Neural cell (in vitro differentiated cells): ENCODE data around the gene SLC43A1. TPM values are rescaled to one million over a fixed set of nuclear protein-coding genes. Genes with fewer than 3 reads are reported as not detected.

Experiments
- H2AFZ ChIP-seq: fragments of 200-600, 300-800 bp; sonication (generic), shearing (Covaris generic); 2 replicates; pipeline ENCODE4 v1.6.0; 2014; ENCODE audit warnings: low read depth, mild to moderate bottlenecking, antibody characterized with exemption, low read length, moderate library complexity
- H3F3A ChIP-seq: fragments of 200-600 bp; shearing (Covaris generic); 2 replicates; pipeline ENCODE4 v1.6.1; 2016; ENCODE audit warnings: mild to moderate bottlenecking, moderate library complexity, mixed read lengths, antibody characterized with exemption, low read length; ENCODE audit not compliant: insufficient read depth, poor library complexity, severe bottlenecking
- H3K27ac ChIP-seq: fragments of 200-600, 300-800 bp; sonication (generic), shearing (Covaris generic); 2 replicates; pipeline ENCODE4 v1.5.1; 2014; ENCODE audit warnings: mild to moderate bottlenecking, low read length, moderate library complexity
- H3K27me3 ChIP-seq: fragments of 300-800, 200-600 bp; sonication (generic), shearing (Covaris generic); 2 replicates; pipeline ENCODE4 v1.6.0; 2014; ENCODE audit warnings: mild to moderate bottlenecking, low read depth, low read length, moderate library complexity; ENCODE audit not compliant: insufficient read depth
- H3K36me3 ChIP-seq: fragments of 300-800, 200-600 bp; sonication (generic), shearing (Covaris generic); 2 replicates; pipeline ENCODE4 v1.5.1; 2014; ENCODE audit warnings: mild to moderate bottlenecking, antibody characterized with exemption, low read length, moderate library complexity; ENCODE audit not compliant: insufficient read depth
- H3K4me2 ChIP-seq: fragments of 300-800, 200-600 bp; sonication (generic), shearing (Covaris generic); 2 replicates; pipeline ENCODE4 v1.6.0; 2014; ENCODE audit warnings: mild to moderate bottlenecking, low read length
- H3K4me3 ChIP-seq: fragments of 300-800, 200-600 bp; sonication (generic), shearing (Covaris generic); 2 replicates; pipeline ENCODE4 v1.5.1; 2014; ENCODE audit warnings: mild to moderate bottlenecking, low read length, moderate library complexity
- H3K79me2 ChIP-seq: fragments of 200-600 bp; shearing (Covaris generic); replicated peaks from 2 replicates; pipeline ENCODE4 v1.6.0; 2014; ENCODE audit warnings: mild to moderate bottlenecking, low read length, moderate library complexity; ENCODE audit not compliant: insufficient read depth
- H3K9ac ChIP-seq: fragments of 300-800, 200-600 bp; sonication (generic), shearing (Covaris generic); 2 replicates; pipeline ENCODE4 v1.6.1; 2016; ENCODE audit warnings: mild to moderate bottlenecking, low read length, mixed read lengths
- H3K9me2 ChIP-seq: fragments of 200-600 bp; shearing (Covaris generic); 2 replicates; pipeline ENCODE4 v1.6.1; 2016; ENCODE audit warnings: mild to moderate bottlenecking, low read length, mixed read lengths; ENCODE audit not compliant: insufficient read depth
- H3K9me3 ChIP-seq: fragments of 200-600, 300-800 bp; sonication (generic), shearing (Covaris generic); 2 replicates; pipeline ENCODE4 v1.6.1; 2016; ENCODE audit warnings: mild to moderate bottlenecking, mixed run types, low read length, moderate library complexity, mixed read lengths
- H4K20me1 ChIP-seq: fragments of 200-600 bp; shearing (Covaris generic); 2 replicates; pipeline ENCODE4 v1.6.1; 2016; ENCODE audit warnings: mild to moderate bottlenecking, mixed run types; ENCODE audit not compliant: insufficient read depth
- CTCF ChIP-seq: fragments of 450-650 bp; IDR thresholded peaks from 2 replicates; pipeline ENCODE4 v1.5.1; 2014; ENCODE audit warnings: antibody characterized with exemption, mild to moderate bottlenecking, moderate library complexity; ENCODE audit not compliant: poor library complexity, severe bottlenecking
- EP300 ChIP-seq: fragments of 450-650 bp; conservative IDR thresholded peaks from 2 replicates; pipeline ENCODE4 v1.6.1; 2014; ENCODE audit warnings: antibody characterized with exemption, mild to moderate bottlenecking, moderate library complexity; ENCODE audit not compliant: poor library complexity, severe bottlenecking
- EZH2 ChIP-seq: fragments of 200-600, 300-800 bp; shearing (Covaris generic), sonication (generic); IDR thresholded peaks from 2 replicates; pipeline ENCODE4 v1.6.1; 2014; ENCODE audit warnings: antibody characterized with exemption, low read length, borderline replicate concordance, mild to moderate bottlenecking; ENCODE audit not compliant: insufficient read depth, poor library complexity, severe bottlenecking
- MXI1 ChIP-seq: fragments of 450-650 bp; conservative IDR thresholded peaks from 2 replicates; pipeline ENCODE4 v1.6.1; 2014; ENCODE audit warnings: antibody characterized with exemption, mild to moderate bottlenecking; ENCODE audit not compliant: poor library complexity, severe bottlenecking
- POLR2AphosphoS5 ChIP-seq: IDR thresholded peaks from 2 replicates; pipeline ENCODE4 v1.6.1; 2012
- RAD21 ChIP-seq: fragments of 450-650 bp; conservative IDR thresholded peaks from 2 replicates; pipeline ENCODE4 v1.6.1; 2014; ENCODE audit warnings: antibody characterized with exemption, mild to moderate bottlenecking, moderate library complexity
- REST ChIP-seq: IDR thresholded peaks from 2 replicates; pipeline ENCODE4 v1.6.1; 2012; ENCODE audit warnings: borderline replicate concordance
- SMC3 ChIP-seq: fragments of 450-650 bp; conservative IDR thresholded peaks from 2 replicates; pipeline ENCODE4 v1.6.1; 2014; ENCODE audit warnings: antibody characterized with exemption, mild to moderate bottlenecking, moderate library complexity; ENCODE audit not compliant: poor library complexity
- TAF1 ChIP-seq: IDR thresholded peaks from 2 replicates; pipeline ENCODE4 v1.6.1; 2012; ENCODE audit warnings: low read depth
- polyA plus RNA-seq: library from polyadenylated mRNA; depleted of rRNA; stranded (reverse); fragments of >200 nt; gene quantifications from 2 replicates; pipeline ENCODE4 v1.2.3, GENCODE V29; 2014

The SLC43A1 gene
- polyA plus RNA-seq, 1 donor from 2014 or later: 3.3 TPM

GRCh38 chr11:57502870-57503269 is 12.6 kb downstream of the SLC43A1 start:
- no peak overlapping the region for H3K4me3 ChIP-seq
- no peaks in the 10 kb centered on the region for H3K79me2 ChIP-seq
- no peaks in the 10 kb centered on the region for H3K27me3 ChIP-seq
- no peak for TF ChIP-seq REST
- TF ChIP-seq RAD21: no peak
- no peak for TF ChIP-seq EP300
- TF ChIP-seq TAF1: no peak
- no peak for TF ChIP-seq POLR2AphosphoS5
- TF ChIP-seq CTCF: no peak
- no peak for TF ChIP-seq EZH2
- TF ChIP-seq SMC3: no peak
- TF ChIP-seq MXI1: no peak
- no peak overlapping the region for H3K9ac ChIP-seq
- H3K4me2 ChIP-seq: no peak overlapping the region
- no peaks in the 10 kb centered on the region for H3F3A ChIP-seq
- no peaks in the 10 kb centered on the region for H3K9me2 ChIP-seq
- no peaks in the 10 kb centered on the region for H4K20me1 ChIP-seq
- H3K36me3 ChIP-seq: no peaks in the 10 kb centered on the region
- H3K9me3 ChIP-seq: no peaks in the 10 kb centered on the region
- no peak overlapping the region for H3K27ac ChIP-seq
- H2AFZ ChIP-seq: no peak overlapping the region

GRCh38 chr11:57502376-57502775 is 13.1 kb downstream of the SLC43A1 start:
- TF ChIP-seq EP300 (no peak), REST (no peak), MXI1 (no peak), EZH2 (no peak)
- H3K27ac ChIP-seq: no peak overlapping the region
- no peaks in the 10 kb centered on the region for H3K36me3 ChIP-seq
- H4K20me1 ChIP-seq: no peaks in the 10 kb centered on the region
- H3K4me3 ChIP-seq: no peak overlapping the region
- no peak overlapping the region for H2AFZ ChIP-seq
- H3K27me3 ChIP-seq: no peaks in the 10 kb centered on the region
- H3F3A ChIP-seq: no peaks in the 10 kb centered on the region
- no peak overlapping the region for H3K4me2 ChIP-seq
- no peak overlapping the region for H3K9ac ChIP-seq
- H3K9me2 ChIP-seq: no peaks in the 10 kb centered on the region
- H3K79me2 ChIP-seq: no peaks in the 10 kb centered on the region
- no peaks in the 10 kb centered on the region for H3K9me3 ChIP-seq
